SH-SY5Y (cell line): ENCODE measurements around the gene NFKBIA.

Experiments
- GATA2 ChIP-seq: IDR thresholded peaks from 2 replicates; pipeline ENCODE4 v1.6.1; 2011; ENCODE audit warnings: mild to moderate bottlenecking, low read depth, low read length
- GATA3 ChIP-seq: IDR thresholded peaks from 2 replicates; pipeline ENCODE4 v1.6.1; 2011; ENCODE audit warnings: low read depth, mild to moderate bottlenecking, low read length, moderate library complexity

DNA sequence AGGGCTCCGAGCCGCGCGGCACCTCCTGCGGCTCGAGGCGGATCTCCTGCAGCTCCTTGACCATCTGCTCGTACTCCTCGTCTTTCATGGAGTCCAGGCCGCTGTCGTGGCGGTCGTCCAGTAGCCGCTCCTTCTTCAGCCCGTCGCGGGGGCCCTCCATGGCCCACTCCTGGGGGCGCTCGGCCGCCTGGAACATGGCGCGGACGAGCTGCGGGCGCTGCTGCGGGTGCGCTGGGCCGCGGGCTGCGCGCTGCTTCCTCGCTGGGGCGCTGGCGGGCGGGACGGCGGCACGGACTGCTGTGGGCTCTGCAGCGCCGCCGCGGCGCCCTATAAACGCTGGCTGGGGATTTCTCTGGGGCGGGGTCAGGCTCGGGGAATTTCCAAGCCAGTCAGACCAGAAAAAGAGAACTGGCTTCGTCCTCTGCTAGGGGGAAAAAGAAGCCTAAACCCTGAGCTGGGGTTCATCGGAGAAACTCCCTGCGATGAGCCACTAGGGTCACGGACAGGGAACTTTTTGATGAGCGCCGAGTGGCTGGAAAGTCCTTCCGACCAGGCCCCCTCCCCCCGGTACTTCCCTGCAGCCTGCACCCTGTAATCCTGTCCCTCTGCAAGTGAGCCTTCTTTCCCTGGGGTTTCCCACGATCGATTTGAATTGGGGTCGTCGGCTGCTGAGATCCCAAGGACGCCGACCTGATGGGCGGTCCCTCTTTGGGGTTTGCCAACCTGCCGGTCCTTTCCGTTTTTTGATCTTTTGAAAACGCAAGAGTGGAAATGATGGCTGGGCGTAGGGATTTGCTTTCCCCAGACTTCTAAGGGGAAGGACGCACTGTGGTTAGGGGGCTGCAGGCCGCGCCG lies at the start of gene NFKBIA:
- TF ChIP-seq GATA2 (no peak), GATA3 (no peak)
